ENCODE measurements around the gene CEMIP2.
"Not testable (repeated sequence)": the region's sequence is repeated elsewhere in the genome, so short reads cannot be mapped to it uniquely, and the experiment has no call there.

Gene CEMIP2

GRCh38 chr9:71806901-71807307 lies 38.6 kb upstream of the CEMIP2 start:
- TF ChIP-seq, protein P1, sequence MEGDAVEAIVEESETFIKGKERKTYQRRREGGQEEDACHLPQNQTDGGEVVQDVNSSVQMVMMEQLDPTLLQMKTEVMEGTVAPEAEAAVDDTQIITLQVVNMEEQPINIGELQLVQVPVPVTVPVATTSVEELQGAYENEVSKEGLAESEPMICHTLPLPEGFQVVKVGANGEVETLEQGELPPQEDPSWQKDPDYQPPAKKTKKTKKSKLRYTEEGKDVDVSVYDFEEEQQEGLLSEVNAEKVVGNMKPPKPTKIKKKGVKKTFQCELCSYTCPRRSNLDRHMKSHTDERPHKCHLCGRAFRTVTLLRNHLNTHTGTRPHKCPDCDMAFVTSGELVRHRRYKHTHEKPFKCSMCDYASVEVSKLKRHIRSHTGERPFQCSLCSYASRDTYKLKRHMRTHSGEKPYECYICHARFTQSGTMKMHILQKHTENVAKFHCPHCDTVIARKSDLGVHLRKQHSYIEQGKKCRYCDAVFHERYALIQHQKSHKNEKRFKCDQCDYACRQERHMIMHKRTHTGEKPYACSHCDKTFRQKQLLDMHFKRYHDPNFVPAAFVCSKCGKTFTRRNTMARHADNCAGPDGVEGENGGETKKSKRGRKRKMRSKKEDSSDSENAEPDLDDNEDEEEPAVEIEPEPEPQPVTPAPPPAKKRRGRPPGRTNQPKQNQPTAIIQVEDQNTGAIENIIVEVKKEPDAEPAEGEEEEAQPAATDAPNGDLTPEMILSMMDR (conservative IDR thresholded peaks at IDR 0.05; ENCODE audit: low read length): peak; percentile 99
- peak; percentile 77 for DNase-seq (ENCODE audit: low read depth)
- no peak overlapping the region for H3K4me3 ChIP-seq (ENCODE audit: low read length)

- DNase-seq (ENCODE audit: low read depth): not testable (repeated sequence)
Measured at GRCh38 chr9:71805096-71805495, 36.8 kb upstream of the CEMIP2 start.

GRCh38 chr9:71801826-71802225 lies 33.5 kb upstream of the CEMIP2 start:
- no peak for DNase-seq (ENCODE audit: low read depth)
- H3K4me3 ChIP-seq (ENCODE audit: low read length): no peak overlapping the region
- TF ChIP-seq, protein P1 (conservative IDR thresholded peaks at IDR 0.05; ENCODE audit: low read length): no peak

More at GRCh38 chr9:71805096-71805495, 36.8 kb upstream of the CEMIP2 start:
- not testable (repeated sequence) for H3K4me3 ChIP-seq (ENCODE audit: low read length)

GRCh38 chr9:71797266-71797665 lies 29.0 kb upstream of the CEMIP2 start:
- H3K4me3 ChIP-seq (ENCODE audit: low read length): no peak overlapping the region
- DNase-seq (ENCODE audit: low read depth): no peak
- TF ChIP-seq, protein P1 (conservative IDR thresholded peaks at IDR 0.05; ENCODE audit: low read length): no peak

DNA sequence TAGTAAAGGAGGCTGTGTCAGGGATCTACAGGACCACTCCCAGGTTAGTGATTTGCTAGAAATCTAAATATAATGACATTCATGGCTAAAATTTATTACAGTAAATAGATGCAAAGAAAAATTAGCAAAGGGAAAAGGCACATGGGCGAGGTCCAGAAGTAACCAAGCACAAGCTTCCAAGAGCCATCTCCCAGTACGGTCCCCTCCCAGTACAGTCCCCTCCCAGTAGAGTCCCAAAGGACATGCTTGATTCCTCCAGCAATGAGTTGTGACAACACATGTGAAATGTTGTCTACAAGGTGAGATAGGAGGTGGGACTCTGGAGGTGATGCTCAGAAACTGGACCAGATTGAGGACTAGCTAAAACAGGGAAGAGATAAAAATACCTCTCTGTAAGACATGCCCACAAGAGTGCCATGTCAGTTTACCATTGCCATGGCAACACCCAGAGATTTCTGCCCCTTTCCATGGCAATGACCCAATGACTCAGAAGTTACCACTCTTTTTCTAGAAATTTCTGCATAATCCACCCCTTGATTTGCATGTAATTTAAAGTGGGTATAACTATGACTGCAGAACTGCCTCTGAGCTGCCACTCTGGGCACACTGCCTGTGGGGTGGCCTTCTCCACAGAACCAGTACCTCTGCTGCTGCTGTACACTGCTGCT lies 27.9 kb upstream of the CEMIP2 start:
- H3K4me3 ChIP-seq (ENCODE audit: low read length): no peak overlapping the region
- no peak for DNase-seq (ENCODE audit: low read depth)
- TF ChIP-seq, protein P1 (conservative IDR thresholded peaks at IDR 0.05; ENCODE audit: low read length): no peak

GRCh38 chr9:71795097-71795813 lies 26.9 kb upstream of the CEMIP2 start:
- TF ChIP-seq, protein P1 (conservative IDR thresholded peaks at IDR 0.05; ENCODE audit: low read length): no peak
- no peak overlapping the region for H3K4me3 ChIP-seq (ENCODE audit: low read length)
- DNase-seq (ENCODE audit: low read depth): no peak

DNA sequence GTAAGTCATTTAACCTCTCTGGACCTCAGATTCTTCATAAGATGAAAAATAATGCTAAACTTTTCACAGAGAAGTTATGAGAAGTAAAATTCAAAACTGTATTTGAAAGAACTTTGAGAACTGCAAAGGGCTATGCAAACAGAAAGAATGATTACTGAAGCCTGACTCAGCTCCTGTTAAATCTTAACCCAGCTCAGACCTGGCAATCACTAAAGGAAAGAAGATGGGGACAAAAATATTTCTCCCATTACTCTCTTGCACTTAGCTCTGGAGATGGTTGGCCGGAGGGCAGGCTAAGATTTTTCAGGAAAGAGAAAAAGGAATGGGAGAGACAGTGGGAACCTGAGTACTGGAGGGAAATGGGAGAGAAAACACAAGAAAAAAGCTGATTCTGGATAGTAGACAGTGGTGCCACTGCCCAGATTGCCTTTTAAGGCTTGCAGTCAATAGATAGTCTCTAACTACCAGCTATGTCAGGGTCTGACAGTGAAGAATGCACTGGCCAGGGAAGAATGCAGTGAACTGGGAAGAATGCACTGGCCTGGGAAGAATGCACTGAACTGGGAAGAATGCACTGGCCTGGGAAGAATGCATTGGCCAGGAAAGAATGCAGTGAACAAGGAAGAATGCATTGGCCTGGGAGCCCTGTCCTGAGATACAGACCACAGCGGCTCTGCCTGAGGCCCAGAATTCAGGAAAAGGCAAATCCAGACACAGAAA lies 25.2 kb upstream of the CEMIP2 start:
- no peak overlapping the region for H3K4me3 ChIP-seq (ENCODE audit: low read length)
- TF ChIP-seq, protein P1 (conservative IDR thresholded peaks at IDR 0.05; ENCODE audit: low read length): no peak
- peak; percentile 80 for DNase-seq (ENCODE audit: low read depth)

All from AG10803 (cell line).